Neural cell (in vitro differentiated cells): Measurements from ENCODE around the gene SYNGR1.

Experiments
- CTCF ChIP-seq: fragments of 450-650 bp; IDR thresholded peaks from 2 replicates; pipeline ENCODE4 v1.5.1; 2014; ENCODE audit warnings: antibody characterized with exemption, mild to moderate bottlenecking, moderate library complexity; ENCODE audit not compliant: poor library complexity, severe bottlenecking
- EP300 ChIP-seq: fragments of 450-650 bp; conservative IDR thresholded peaks from 2 replicates; pipeline ENCODE4 v1.6.1; 2014; ENCODE audit warnings: antibody characterized with exemption, mild to moderate bottlenecking, moderate library complexity; ENCODE audit not compliant: poor library complexity, severe bottlenecking
- EZH2 ChIP-seq: fragments of 200-600, 300-800 bp; shearing (Covaris generic), sonication (generic); IDR thresholded peaks from 2 replicates; pipeline ENCODE4 v1.6.1; 2014; ENCODE audit warnings: antibody characterized with exemption, low read length, borderline replicate concordance, mild to moderate bottlenecking; ENCODE audit not compliant: insufficient read depth, poor library complexity, severe bottlenecking
- MXI1 ChIP-seq: fragments of 450-650 bp; conservative IDR thresholded peaks from 2 replicates; pipeline ENCODE4 v1.6.1; 2014; ENCODE audit warnings: antibody characterized with exemption, mild to moderate bottlenecking; ENCODE audit not compliant: poor library complexity, severe bottlenecking
- POLR2AphosphoS5 ChIP-seq: IDR thresholded peaks from 2 replicates; pipeline ENCODE4 v1.6.1; 2012
- RAD21 ChIP-seq: fragments of 450-650 bp; conservative IDR thresholded peaks from 2 replicates; pipeline ENCODE4 v1.6.1; 2014; ENCODE audit warnings: antibody characterized with exemption, mild to moderate bottlenecking, moderate library complexity
- REST ChIP-seq: IDR thresholded peaks from 2 replicates; pipeline ENCODE4 v1.6.1; 2012; ENCODE audit warnings: borderline replicate concordance
- TAF1 ChIP-seq: IDR thresholded peaks from 2 replicates; pipeline ENCODE4 v1.6.1; 2012; ENCODE audit warnings: low read depth

GRCh38 chr22:39318507-39319283 lies 31.1 kb upstream of the SYNGR1 start:
- no peak for TF ChIP-seq CTCF
- no peak for TF ChIP-seq EP300
- TF ChIP-seq TAF1, result no peak
- no peak for TF ChIP-seq MXI1
- TF ChIP-seq EZH2, result no peak
- TF ChIP-seq POLR2AphosphoS5, result no peak
- no peak for TF ChIP-seq RAD21
- TF ChIP-seq REST, result no peak
